Skeletal muscle satellite cell (primary cell): Measurements from ENCODE around the gene SLC25A6.
"Not testable (repeated sequence)": the region's sequence is repeated elsewhere in the genome, so short reads cannot be mapped to it uniquely, and the experiment has no call there.

Experiments used
- H3K27me3 ChIP-seq: 2 replicates; pipeline ENCODE4 v1.7.0; 2013; ENCODE audit warnings: low read length; ENCODE audit not compliant: control insufficient read depth, insufficient read depth
- H3K36me3 ChIP-seq: 2 replicates; pipeline ENCODE4 v1.7.0; 2013; ENCODE audit warnings: mild to moderate bottlenecking, control low read depth, low read length; ENCODE audit not compliant: insufficient read depth
- H3K4me1 ChIP-seq: 2 replicates; pipeline ENCODE4 v1.7.0; 2013; ENCODE audit warnings: low read length; ENCODE audit not compliant: control insufficient read depth, insufficient read depth
- H3K4me2 ChIP-seq: 2 replicates; pipeline ENCODE4 v1.7.0; 2013; ENCODE audit warnings: mild to moderate bottlenecking, low read length
- H3K4me3 ChIP-seq: 2 replicates; pipeline ENCODE4 v1.7.0; 2013; ENCODE audit warnings: low read length
- H3K9ac ChIP-seq: 2 replicates; pipeline ENCODE4 v1.7.0; 2013; ENCODE audit warnings: mild to moderate bottlenecking, low read depth, low read length, moderate library complexity
- H3K9me3 ChIP-seq: replicated peaks from 2 replicates; pipeline ENCODE4 v1.7.0; 2013; ENCODE audit warnings: mild to moderate bottlenecking, control low read depth, low read length

Gene SLC25A6

GRCh38 chrX:1407035-1407434, 15.1 kb upstream of the SLC25A6 start:
- H3K27me3 ChIP-seq = no peaks in the 10 kb centered on the region
- H3K36me3 ChIP-seq = peaks cover 54% of the 10 kb centered on the region
- H3K9ac ChIP-seq = no peak overlapping the region
- H3K9me3 ChIP-seq = no peaks in the 10 kb centered on the region
- H3K4me2 ChIP-seq = no peak overlapping the region
- H3K4me1 ChIP-seq = no peaks in the 10 kb centered on the region
- H3K4me3 ChIP-seq = no peak overlapping the region

- not testable (repeated sequence) for H3K4me2 ChIP-seq, H3K4me3 ChIP-seq
- peaks cover 53% of the 10 kb centered on the region for H3K36me3 ChIP-seq
Observed at GRCh38 chrX:1405769-1406168, 13.9 kb upstream of the SLC25A6 start.

GRCh38 chrX:1403867-1404266, 12.0 kb upstream of the SLC25A6 start:
- not testable (repeated sequence) for H3K27me3 ChIP-seq, H3K4me2 ChIP-seq
- H3K36me3 ChIP-seq = peaks cover 56% of the 10 kb centered on the region

More at GRCh38 chrX:1405769-1406168, 13.9 kb upstream of the SLC25A6 start:
- H3K4me1 ChIP-seq, H3K27me3 ChIP-seq, H3K9me3 ChIP-seq, H3K9ac ChIP-seq: not testable (repeated sequence)

GRCh38 chrX:1403228-1403627, 11.3 kb upstream of the SLC25A6 start:
- Histone ChIP-seq H3K9me3 (no peaks in the 10 kb centered on the region), H3K36me3 (peaks cover 56% of the 10 kb centered on the region), H3K4me1 (no peaks in the 10 kb centered on the region), H3K4me2 (no peak overlapping the region), H3K27me3 (no peaks in the 10 kb centered on the region), H3K9ac (no peak overlapping the region), H3K4me3 (no peak overlapping the region)

More at GRCh38 chrX:1403867-1404266, 12.0 kb upstream of the SLC25A6 start:
- H3K4me1 ChIP-seq, H3K9me3 ChIP-seq, H3K4me3 ChIP-seq, H3K9ac ChIP-seq: not testable (repeated sequence)

- H3K9ac ChIP-seq = no peak overlapping the region
- H3K27me3 ChIP-seq = no peaks in the 10 kb centered on the region
- no peak overlapping the region for H3K4me3 ChIP-seq
- H3K36me3 ChIP-seq = peaks cover 48% of the 10 kb centered on the region
- no peak overlapping the region for H3K4me2 ChIP-seq
- no peaks in the 10 kb centered on the region for H3K4me1 ChIP-seq
- H3K9me3 ChIP-seq = no peaks in the 10 kb centered on the region
Observed at GRCh38 chrX:1401611-1402430, 9.9 kb upstream of the SLC25A6 start.

- Histone ChIP-seq H3K27me3 (no peaks in the 10 kb centered on the region), H3K4me2 (no peak overlapping the region), H3K9me3 (no peaks in the 10 kb centered on the region), H3K4me1 (no peaks in the 10 kb centered on the region), H3K4me3 (no peak overlapping the region), H3K9ac (no peak overlapping the region), H3K36me3 (peaks cover 40% of the 10 kb centered on the region)
Observed at GRCh38 chrX:1400742-1401471, 9.0 kb upstream of the SLC25A6 start.

- no peak overlapping the region for H3K4me3 ChIP-seq
- no peak overlapping the region for H3K4me2 ChIP-seq
- H3K36me3 ChIP-seq = peaks cover 35% of the 10 kb centered on the region
- H3K9me3 ChIP-seq = no peaks in the 10 kb centered on the region
- H3K27me3 ChIP-seq = no peaks in the 10 kb centered on the region
- no peak overlapping the region for H3K9ac ChIP-seq
- H3K4me1 ChIP-seq = peaks cover 7% of the 10 kb centered on the region
Observed at GRCh38 chrX:1400049-1400448, 8.1 kb upstream of the SLC25A6 start.

GRCh38 chrX:1398431-1399340, 6.8 kb upstream of the SLC25A6 start:
- H3K4me3 ChIP-seq = no peak overlapping the region
- peaks cover 22% of the 10 kb centered on the region for H3K36me3 ChIP-seq
- H3K9ac ChIP-seq = no peak overlapping the region
- H3K4me1 ChIP-seq = peaks cover 19% of the 10 kb centered on the region
- no peaks in the 10 kb centered on the region for H3K9me3 ChIP-seq
- H3K27me3 ChIP-seq = no peaks in the 10 kb centered on the region
- no peak overlapping the region for H3K4me2 ChIP-seq

GRCh38 chrX:1397441-1398270, 5.7 kb upstream of the SLC25A6 start:
- no peaks in the 10 kb centered on the region for H3K27me3 ChIP-seq
- peaks cover 13% of the 10 kb centered on the region for H3K36me3 ChIP-seq
- peaks cover 24% of the 10 kb centered on the region for H3K4me1 ChIP-seq
- H3K4me3 ChIP-seq = no peak overlapping the region
- no peak overlapping the region for H3K9ac ChIP-seq
- no peak overlapping the region for H3K4me2 ChIP-seq
- H3K9me3 ChIP-seq = no peaks in the 10 kb centered on the region

GRCh38 chrX:1397001-1397400, 5.1 kb upstream of the SLC25A6 start:
- Histone ChIP-seq H3K4me2 (no peak overlapping the region), H3K4me3 (no peak overlapping the region), H3K9me3 (no peaks in the 10 kb centered on the region), H3K36me3 (peaks cover 12% of the 10 kb centered on the region), H3K4me1 (peaks cover 24% of the 10 kb centered on the region), H3K27me3 (no peaks in the 10 kb centered on the region), H3K9ac (no peak overlapping the region)
